GM04504 (cell line): Measurements from ENCODE around the gene HSFX4.
"Not testable (repeated sequence)": the region's sequence is repeated elsewhere in the genome, so short reads cannot be mapped to it uniquely, and the experiment has no call there.

Experiments
- DNase-seq: peaks from one replicate; pipeline ENCODE4 v3.0.0-alpha.2; 2012; ENCODE audit warnings: low read depth

The HSFX4 gene, protein sequence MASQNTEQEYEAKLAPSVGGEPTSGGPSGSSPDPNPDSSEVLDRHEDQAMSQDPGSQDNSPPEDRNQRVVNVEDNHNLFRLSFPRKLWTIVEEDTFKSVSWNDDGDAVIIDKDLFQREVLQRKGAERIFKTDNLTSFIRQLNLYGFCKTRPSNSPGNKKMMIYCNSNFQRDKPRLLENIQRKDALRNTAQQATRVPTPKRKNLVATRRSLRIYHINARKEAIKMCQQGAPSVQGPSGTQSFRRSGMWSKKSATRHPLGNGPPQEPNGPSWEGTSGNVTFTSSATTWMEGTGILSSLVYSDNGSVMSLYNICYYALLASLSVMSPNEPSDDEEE

GRCh38 chrX:149929400-149929799 is at the start of gene HSFX4:
HSFX4 (plus strand) TSS chrX:149929573; CDS start chrX:149929645, 72 bp downstream.
- DNase-seq: not testable (repeated sequence)

DNA sequence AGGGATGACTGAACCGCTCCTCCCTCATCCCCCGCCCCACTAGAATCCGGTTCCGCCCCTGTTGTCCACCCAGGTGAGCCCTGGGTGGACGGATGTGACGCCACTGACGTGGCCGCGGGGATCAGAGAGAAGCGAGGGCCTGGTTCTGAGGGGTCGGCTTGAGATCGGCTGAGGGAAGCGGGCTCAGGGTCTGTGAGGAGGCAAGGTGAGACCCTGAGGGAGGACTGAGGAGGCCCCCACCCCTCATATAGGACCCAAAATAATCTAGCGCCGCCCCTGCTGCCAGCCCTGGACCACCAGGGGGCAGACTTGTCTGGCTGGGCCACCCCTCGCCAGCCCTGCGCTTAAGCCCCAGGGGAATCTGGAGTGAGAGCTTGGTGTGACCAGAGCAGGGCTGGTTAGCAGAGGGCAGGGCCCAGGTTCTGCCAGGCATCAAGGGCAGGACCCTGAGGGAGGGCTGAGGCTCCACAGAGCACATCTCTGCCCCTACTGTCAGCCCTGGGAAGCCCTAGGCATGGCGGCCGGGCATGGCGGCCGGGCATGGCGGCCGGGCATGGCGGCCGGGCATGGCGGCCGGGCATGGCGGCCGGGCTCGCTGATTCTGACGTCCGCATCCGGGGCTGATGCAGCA is 48.2 kb upstream of the HSFX4 start, which contains the start of gene MAGEA8:
Gene MAGEA8 (plus strand): TSS at position 103 of the 631 bp plus-strand sequence. CDS start 3,090 bp downstream, outside the sequence.
- no peak for DNase-seq

GRCh38 chrX:149890828-149891227 is 38.5 kb upstream of the HSFX4 start:
- DNase-seq: not testable (repeated sequence)

DNA sequence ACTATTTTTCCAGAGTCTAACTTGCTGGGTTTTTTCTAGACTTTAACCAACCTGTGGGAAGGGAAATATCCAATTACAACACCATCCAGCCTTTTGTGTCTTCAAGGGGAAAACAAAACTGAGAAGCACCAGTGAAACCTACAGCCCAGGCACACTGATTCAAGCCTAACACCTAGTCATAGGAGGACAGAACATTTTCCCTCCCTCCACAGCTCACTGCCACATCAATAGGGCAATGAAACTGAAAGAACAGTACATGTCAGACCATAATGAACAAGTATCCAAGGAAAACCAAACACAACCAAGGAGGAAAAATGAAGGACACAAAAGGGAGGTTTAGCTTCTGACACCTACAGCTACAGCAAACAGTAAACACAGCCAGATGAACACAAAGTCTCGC is 30.8 kb upstream of the HSFX4 start:
- no peak for DNase-seq

GRCh38 chrX:149903889-149904748 is 25.3 kb upstream of the HSFX4 start:
- DNase-seq: no peak

GRCh38 chrX:149908308-149908707 is 21.1 kb upstream of the HSFX4 start:
- no peak for DNase-seq

- DNase-seq: no peak
These were observed 20.6 kb upstream of the HSFX4 start for GRCh38 chrX:149908727-149909126.

DNA sequence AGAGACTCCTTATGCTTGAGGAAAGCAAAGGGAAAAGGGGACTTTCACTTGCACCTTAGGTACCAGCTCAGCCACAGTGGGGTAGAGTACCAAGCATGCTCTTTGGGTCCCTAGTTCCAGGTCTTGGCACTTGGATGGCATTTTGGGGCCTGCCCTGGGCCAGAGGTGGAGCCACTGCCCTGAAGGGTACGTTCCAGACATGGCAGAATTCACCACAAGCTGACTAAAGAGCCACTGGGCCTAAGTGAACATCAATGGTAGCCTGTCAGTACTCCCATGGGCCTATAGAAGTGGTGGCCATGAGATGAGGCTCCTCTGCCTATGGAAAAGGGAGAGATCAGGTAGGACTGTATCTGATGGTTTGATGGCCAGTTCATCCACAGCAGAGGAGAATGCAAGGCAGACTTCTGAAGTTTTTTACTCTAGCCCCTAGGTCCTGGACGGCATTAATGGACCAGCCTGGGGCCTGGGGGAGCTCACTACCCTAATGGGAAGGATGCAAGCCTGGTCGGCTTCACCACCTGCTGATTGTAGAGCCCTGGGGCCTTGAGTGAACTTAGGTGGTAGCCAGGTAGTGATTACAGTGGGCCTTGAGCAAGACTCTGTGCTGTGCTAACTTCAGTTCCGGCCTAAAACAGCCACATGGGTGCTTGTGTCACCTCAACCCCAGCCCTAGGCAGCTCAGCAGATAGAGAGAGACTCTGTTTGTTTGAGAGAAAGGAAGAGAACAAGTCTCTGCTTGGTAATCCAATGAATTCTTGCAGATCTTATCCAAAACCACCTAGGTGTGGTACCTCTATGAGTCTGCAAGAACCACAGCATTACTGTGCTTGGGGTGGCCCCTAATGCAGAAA is 19.8 kb upstream of the HSFX4 start:
- no peak for DNase-seq

GRCh38 chrX:149910178-149910695 is 19.1 kb upstream of the HSFX4 start:
- no peak for DNase-seq

DNA sequence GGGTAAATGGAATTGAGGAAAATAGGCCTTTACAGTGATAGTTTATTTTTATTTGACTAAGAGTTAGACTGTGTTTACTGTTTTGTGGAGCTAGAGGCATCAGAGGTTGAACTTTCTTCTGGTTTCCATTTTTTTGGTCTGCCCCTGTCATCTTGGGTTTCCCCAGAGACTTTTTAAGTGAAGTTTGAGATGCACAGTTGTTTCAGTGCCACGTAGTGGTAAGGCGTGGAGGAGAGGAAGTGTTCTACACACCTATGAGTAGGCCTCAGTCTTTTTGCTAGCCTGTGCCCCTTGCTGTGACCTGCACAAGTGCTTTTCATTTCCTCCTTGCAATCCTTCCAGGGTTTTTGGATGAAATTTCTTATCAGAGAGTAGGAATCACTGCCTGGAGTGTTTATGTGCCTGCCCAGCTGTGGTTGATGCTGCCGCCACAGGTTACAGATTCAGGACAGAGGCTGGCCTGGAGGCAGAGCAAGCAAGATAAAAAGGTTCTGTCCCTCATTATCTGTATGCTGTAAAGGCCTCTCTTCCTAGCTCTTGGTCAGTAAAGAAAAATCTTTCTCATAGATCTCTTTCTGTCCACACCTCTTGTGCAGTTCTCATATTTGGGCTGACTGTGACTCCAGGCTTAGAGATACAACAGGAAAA is 12.5 kb upstream of the HSFX4 start:
- DNase-seq: no peak

DNA sequence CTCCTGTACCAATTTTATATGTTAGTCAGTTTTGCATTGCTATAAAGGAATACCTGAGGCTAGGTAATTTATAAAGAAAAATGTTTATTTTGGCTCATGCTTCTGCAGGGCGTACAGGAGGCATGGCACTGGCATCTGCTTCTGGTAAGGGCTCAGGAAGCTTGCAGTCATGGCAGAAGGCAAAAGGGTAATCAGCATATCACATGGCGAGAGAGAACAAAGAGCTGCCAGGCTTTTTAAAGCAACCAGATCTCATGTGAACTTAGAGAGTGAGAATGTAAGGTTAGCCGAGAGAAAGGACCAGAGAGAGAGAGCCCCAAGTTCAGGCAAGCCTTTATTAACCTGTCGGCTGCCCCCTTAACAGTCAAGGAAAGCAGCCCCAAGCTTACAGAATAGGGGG is 5.5 kb upstream of the HSFX4 start:
- not testable (repeated sequence) for DNase-seq

DNA sequence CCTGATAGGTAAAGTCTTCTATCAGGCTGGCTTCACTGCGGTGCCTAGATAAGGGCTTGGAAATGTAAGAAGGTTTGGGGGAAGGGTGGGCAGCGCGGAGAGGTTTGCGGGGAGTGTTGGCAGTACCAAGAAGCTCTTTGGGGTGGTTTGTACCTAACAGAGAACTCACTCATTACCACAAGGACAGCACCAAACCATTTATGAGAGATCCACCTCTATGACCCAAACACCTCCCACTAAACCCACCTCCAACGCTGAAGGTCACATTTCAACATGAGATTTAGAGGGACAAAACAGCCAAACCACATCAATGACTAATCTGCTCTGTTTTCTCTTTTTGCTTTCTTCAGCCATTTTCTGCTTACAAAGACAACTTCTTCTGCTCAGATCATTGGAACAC is 4.9 kb upstream of the HSFX4 start:
- DNase-seq: not testable (repeated sequence)

- DNase-seq: not testable (repeated sequence)
These were observed 2.0 kb upstream of the HSFX4 start for GRCh38 chrX:149927245-149927963.

- DNase-seq: not testable (repeated sequence)
These were observed 1.5 kb upstream of the HSFX4 start for GRCh38 chrX:149927964-149928258.

GRCh38 chrX:149928635-149929034 is 738 bp upstream of the HSFX4 start:
- DNase-seq: not testable (repeated sequence)

DNA sequence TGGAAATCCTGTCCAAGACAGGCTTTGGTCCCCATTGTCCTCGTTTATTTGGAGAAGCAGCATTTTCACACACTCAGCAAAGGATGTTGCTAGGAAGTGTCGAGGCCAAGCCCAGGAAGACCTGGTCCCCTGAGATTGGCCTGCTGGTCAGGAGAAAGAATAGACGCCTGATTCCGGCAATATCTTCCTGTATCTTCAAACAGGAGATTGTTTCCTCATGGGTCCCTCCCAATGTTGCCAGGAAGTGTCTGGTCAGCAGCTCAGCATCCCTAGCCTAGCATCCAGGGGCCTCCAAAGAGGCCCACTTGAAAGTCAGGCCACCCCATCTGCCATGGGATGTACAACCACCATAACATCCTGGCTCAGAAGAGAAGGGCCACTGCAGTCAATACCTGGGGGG is 2.0 kb downstream of the HSFX4 start:
- DNase-seq: not testable (repeated sequence)

DNA sequence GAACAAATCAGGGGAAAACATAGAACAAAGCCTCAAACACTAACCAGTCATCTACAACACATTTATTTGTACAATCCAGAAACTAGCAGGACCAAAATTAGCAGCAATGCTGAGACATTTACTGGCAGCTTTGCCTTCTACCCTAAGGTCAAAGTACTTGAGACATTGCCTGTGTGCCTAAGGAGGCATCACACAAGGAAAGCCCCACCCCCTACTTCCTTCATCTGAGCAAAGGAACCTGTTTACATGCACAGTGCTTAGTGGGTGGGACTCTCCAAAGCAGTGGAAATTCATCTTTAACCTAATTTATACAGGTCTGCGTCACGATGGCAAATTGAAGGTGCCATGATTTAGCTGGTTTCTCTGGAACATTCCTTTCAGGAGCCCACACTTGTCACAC is 2.8 kb downstream of the HSFX4 start:
- not testable (repeated sequence) for DNase-seq

DNA sequence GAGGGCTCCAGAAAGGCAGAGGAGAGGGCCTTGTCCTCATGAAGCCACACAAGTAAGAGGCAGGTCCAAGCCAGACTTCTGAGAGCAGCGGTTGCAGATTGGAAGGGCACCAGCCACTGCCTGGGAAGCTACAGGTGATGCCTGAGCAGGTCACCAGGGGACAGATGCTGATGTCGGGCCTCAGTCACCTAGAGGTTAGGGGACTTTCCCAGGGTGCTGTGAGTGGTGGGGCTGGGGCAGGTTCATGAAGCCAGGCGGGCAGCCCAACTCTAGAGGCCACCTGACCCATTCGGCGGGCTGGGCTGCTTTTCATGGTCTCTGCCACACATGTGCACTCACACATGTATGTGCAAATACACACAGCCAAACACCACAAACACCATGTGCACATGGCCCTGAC is 3.6 kb downstream of the HSFX4 start:
- not testable (repeated sequence) for DNase-seq

DNA sequence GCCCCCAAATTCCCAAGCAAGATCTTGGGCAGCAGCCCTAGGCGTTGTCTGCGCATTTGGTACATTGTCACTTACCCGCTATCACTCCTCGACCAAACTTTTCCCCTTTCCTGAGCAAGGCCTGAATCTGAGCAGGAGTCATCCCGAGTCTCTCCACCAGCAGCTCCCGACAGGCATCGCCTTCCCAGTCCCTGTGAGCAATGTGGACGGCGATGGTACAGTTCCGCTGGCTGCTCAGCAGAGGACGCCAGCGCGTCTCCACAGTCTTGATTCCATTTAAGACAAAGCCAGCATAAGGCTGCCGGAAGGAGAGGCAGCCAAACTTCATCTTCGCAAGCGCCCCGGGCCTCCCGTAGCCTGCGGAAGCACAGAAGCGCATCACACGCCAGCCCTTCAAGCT is 4.2 kb downstream of the HSFX4 start:
- DNase-seq: not testable (repeated sequence)

- not testable (repeated sequence) for DNase-seq
These were observed 8.0 kb downstream of the HSFX4 start for GRCh38 chrX:149937328-149937727.
